HPDE6-E6E7 (cell line): ENCODE data around the gene SLC12A7.
"Not testable (repeated sequence)": the region's sequence is repeated elsewhere in the genome, so short reads cannot be mapped to it uniquely, and the experiment has no call there.

ENCODE experiments used
- DNase-seq: peaks from one replicate; pipeline ENCODE4 v3.0.0; 2011; ENCODE audit warnings: missing footprints; ENCODE audit errors: extremely low spot score

The SLC12A7 gene

GRCh38 chr5:1111727-1112289, at the start of gene SLC12A7:
Gene SLC12A7, minus strand, starts transcription at chr5:1112063. Its CDS starts 72 bp downstream, at chr5:1111991.
- peak; percentile 64 for DNase-seq

GRCh38 chr5:1161108-1161832, 49.4 kb upstream of the SLC12A7 start:
- DNase-seq: peak; percentile 39

GRCh38 chr5:1159774-1160406, 48.0 kb upstream of the SLC12A7 start:
- no peak for DNase-seq

- DNase-seq: no peak
Measured at GRCh38 chr5:1159341-1159675, 47.4 kb upstream of the SLC12A7 start.

- DNase-seq: no peak
Measured at GRCh38 chr5:1158647-1159340, 46.9 kb upstream of the SLC12A7 start.

GRCh38 chr5:1157461-1157986, 45.7 kb upstream of the SLC12A7 start:
- not testable (repeated sequence) for DNase-seq

- no peak for DNase-seq
Measured at GRCh38 chr5:1156754-1157460, 45.0 kb upstream of the SLC12A7 start.

GRCh38 chr5:1156033-1156753, 44.3 kb upstream of the SLC12A7 start:
- DNase-seq: no peak

- no peak for DNase-seq
Measured at GRCh38 chr5:1155191-1156032, 43.5 kb upstream of the SLC12A7 start.

- no peak for DNase-seq
Measured at GRCh38 chr5:1153428-1153827, 41.6 kb upstream of the SLC12A7 start.

GRCh38 chr5:1152771-1153282, 41.0 kb upstream of the SLC12A7 start:
- DNase-seq: no peak

GRCh38 chr5:1152156-1152555, 40.3 kb upstream of the SLC12A7 start:
- no peak for DNase-seq

- DNase-seq: no peak
Measured at GRCh38 chr5:1151316-1151715, 39.5 kb upstream of the SLC12A7 start.

GRCh38 chr5:1150866-1151265, 39.0 kb upstream of the SLC12A7 start:
- DNase-seq: no peak

GRCh38 chr5:1144638-1145396, 33.0 kb upstream of the SLC12A7 start:
- DNase-seq: no peak

- no peak for DNase-seq
Measured at GRCh38 chr5:1144089-1144488, 32.2 kb upstream of the SLC12A7 start.

- DNase-seq: no peak
Measured at GRCh38 chr5:1143670-1143951, 31.7 kb upstream of the SLC12A7 start.

- no peak for DNase-seq
Measured at GRCh38 chr5:1142886-1143669, 31.2 kb upstream of the SLC12A7 start.

GRCh38 chr5:1141834-1142233, 30.0 kb upstream of the SLC12A7 start:
- no peak for DNase-seq
